Measurements from ENCODE around the gene TLL2. TPM values are rescaled to one million over a fixed set of nuclear protein-coding genes. Genes with fewer than 3 reads are reported as not detected.
"Not testable (repeated sequence)": the region's sequence is repeated elsewhere in the genome, so short reads cannot be mapped to it uniquely, and the experiment has no call there.

Gene TLL2
- total RNA-seq: 3.3 and 6.7 TPM in 2 replicates

GRCh38 chr10:96513698-96514561 is at the start of gene TLL2:
TLL2 (minus strand) TSS chr10:96513926; CDS start chr10:96513685, 241 bp downstream.
- DNase-seq (ENCODE audit: low read depth): no peak
- peak; percentile 51 for TF ChIP-seq CTCF (conservative IDR thresholded peaks at IDR 0.05; ENCODE audit: low read depth, low read length)
- peak within 1 kb of the TSS; percentile 70 for H3K4me3 ChIP-seq (ENCODE audit: low read depth, low read length)

GRCh38 chr10:96560966-96561887 is 47.5 kb upstream of the TLL2 start:
- no peak for DNase-seq (ENCODE audit: low read depth)
- TF ChIP-seq CTCF (conservative IDR thresholded peaks at IDR 0.05; ENCODE audit: low read depth, low read length): no peak
- H3K4me3 ChIP-seq (ENCODE audit: low read depth, low read length): no peak overlapping the region

GRCh38 chr10:96560489-96560888 is 46.8 kb upstream of the TLL2 start:
- no peak for DNase-seq (ENCODE audit: low read depth)
- TF ChIP-seq CTCF (conservative IDR thresholded peaks at IDR 0.05; ENCODE audit: low read depth, low read length): no peak
- H3K4me3 ChIP-seq (ENCODE audit: low read depth, low read length): no peak overlapping the region

- DNase-seq (ENCODE audit: low read depth): no peak
- TF ChIP-seq CTCF (conservative IDR thresholded peaks at IDR 0.05; ENCODE audit: low read depth, low read length): peak; percentile 62
- no peak overlapping the region for H3K4me3 ChIP-seq (ENCODE audit: low read depth, low read length)
Measured at GRCh38 chr10:96556003-96556402, 42.3 kb upstream of the TLL2 start.

- no peak for DNase-seq (ENCODE audit: low read depth)
- no peak overlapping the region for H3K4me3 ChIP-seq (ENCODE audit: low read depth, low read length)
- TF ChIP-seq CTCF (conservative IDR thresholded peaks at IDR 0.05; ENCODE audit: low read depth, low read length): no peak
Measured at GRCh38 chr10:96555330-96555729, 41.6 kb upstream of the TLL2 start.

- no peak overlapping the region for H3K4me3 ChIP-seq (ENCODE audit: low read depth, low read length)
- no peak for TF ChIP-seq CTCF (conservative IDR thresholded peaks at IDR 0.05; ENCODE audit: low read depth, low read length)
- DNase-seq (ENCODE audit: low read depth): no peak
Measured at GRCh38 chr10:96548589-96548988, 34.9 kb upstream of the TLL2 start.

- not testable (repeated sequence) for DNase-seq (ENCODE audit: low read depth); H3K4me3 ChIP-seq (ENCODE audit: low read depth, low read length)
Measured at GRCh38 chr10:96545558-96545957, 31.8 kb upstream of the TLL2 start.
